Measurements from ENCODE around the gene SLC26A6. TPM values are rescaled to one million over a fixed set of nuclear protein-coding genes. Genes with fewer than 3 reads are reported as not detected.

The SLC26A6 gene
- total and polyA plus RNA-seq, 10 of the 15 experiments (the other 5 are each of a cell fraction or from before 2014, with no cell fraction given), result 2.1 to 24.9 (median 13.3) TPM

DNA sequence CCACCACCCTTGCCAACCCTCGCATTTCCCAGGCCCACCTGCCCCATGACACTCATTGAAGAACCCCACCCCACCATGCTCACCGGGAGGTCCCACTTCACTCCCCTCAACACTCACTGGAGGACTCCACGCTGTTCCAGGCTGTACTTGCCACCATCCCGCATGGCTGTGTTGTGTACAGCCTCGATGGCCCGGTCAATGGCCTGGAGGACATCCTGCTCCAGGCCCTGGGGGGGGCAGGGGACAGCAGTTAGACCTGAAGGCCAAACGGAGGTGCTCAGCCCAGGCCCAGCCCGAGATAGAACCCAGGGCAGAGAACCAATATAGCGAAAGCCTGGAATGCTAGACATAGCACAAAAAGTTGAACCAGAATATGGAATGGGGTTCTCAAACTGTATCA lies 47.5 kb upstream of the SLC26A6 start (continued):
- TF ChIP-seq DPF2 (IDR thresholded peaks at IDR 0.05) (no peak), SREBF1 (IDR thresholded peaks at IDR 0.05; ENCODE audit: low read length) (no peak), TCF7 (IDR thresholded peaks at IDR 0.05; ENCODE audit: borderline replicate concordance) (no peak), SRF (IDR thresholded peaks at IDR 0.05; ENCODE audit: low read depth in 2 of 2, low read length in 2 of 2) (no peak), BHLHE40 (IDR thresholded peaks at IDR 0.05; ENCODE audit: borderline replicate concordance in 1 of 2, low read depth in 2 of 2, low read length in 1 of 2) (no peak), NFXL1 (IDR thresholded peaks at IDR 0.05; ENCODE audit: borderline replicate concordance) (no peak), MYC (IDR thresholded peaks at IDR 0.05; ENCODE audit: insufficient read depth, insufficient read length, insufficient replicate concordance, low read length, severe bottlenecking) (no peak)
- TF ChIP-seq, protein P1, sequence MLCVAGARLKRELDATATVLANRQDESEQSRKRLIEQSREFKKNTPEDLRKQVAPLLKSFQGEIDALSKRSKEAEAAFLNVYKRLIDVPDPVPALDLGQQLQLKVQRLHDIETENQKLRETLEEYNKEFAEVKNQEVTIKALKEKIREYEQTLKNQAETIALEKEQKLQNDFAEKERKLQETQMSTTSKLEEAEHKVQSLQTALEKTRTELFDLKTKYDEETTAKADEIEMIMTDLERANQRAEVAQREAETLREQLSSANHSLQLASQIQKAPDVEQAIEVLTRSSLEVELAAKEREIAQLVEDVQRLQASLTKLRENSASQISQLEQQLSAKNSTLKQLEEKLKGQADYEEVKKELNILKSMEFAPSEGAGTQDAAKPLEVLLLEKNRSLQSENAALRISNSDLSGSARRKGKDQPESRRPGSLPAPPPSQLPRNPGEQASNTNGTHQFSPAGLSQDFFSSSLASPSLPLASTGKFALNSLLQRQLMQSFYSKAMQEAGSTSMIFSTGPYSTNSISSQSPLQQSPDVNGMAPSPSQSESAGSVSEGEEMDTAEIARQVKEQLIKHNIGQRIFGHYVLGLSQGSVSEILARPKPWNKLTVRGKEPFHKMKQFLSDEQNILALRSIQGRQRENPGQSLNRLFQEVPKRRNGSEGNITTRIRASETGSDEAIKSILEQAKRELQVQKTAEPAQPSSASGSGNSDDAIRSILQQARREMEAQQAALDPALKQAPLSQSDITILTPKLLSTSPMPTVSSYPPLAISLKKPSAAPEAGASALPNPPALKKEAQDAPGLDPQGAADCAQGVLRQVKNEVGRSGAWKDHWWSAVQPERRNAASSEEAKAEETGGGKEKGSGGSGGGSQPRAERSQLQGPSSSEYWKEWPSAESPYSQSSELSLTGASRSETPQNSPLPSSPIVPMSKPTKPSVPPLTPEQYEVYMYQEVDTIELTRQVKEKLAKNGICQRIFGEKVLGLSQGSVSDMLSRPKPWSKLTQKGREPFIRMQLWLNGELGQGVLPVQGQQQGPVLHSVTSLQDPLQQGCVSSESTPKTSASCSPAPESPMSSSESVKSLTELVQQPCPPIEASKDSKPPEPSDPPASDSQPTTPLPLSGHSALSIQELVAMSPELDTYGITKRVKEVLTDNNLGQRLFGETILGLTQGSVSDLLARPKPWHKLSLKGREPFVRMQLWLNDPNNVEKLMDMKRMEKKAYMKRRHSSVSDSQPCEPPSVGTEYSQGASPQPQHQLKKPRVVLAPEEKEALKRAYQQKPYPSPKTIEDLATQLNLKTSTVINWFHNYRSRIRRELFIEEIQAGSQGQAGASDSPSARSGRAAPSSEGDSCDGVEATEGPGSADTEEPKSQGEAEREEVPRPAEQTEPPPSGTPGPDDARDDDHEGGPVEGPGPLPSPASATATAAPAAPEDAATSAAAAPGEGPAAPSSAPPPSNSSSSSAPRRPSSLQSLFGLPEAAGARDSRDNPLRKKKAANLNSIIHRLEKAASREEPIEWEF (IDR thresholded peaks at IDR 0.05; ENCODE audit: insufficient replicate concordance, low read depth, low read length), result no peak
